Brain pericyte (primary cell): ENCODE measurements around the gene NDUFV2.

Experiments
- DNase-seq: peaks from one replicate; pipeline ENCODE4 v3.0.0-alpha.2; 2012; ENCODE audit warnings: low read depth, low spot score

Gene NDUFV2

DNA sequence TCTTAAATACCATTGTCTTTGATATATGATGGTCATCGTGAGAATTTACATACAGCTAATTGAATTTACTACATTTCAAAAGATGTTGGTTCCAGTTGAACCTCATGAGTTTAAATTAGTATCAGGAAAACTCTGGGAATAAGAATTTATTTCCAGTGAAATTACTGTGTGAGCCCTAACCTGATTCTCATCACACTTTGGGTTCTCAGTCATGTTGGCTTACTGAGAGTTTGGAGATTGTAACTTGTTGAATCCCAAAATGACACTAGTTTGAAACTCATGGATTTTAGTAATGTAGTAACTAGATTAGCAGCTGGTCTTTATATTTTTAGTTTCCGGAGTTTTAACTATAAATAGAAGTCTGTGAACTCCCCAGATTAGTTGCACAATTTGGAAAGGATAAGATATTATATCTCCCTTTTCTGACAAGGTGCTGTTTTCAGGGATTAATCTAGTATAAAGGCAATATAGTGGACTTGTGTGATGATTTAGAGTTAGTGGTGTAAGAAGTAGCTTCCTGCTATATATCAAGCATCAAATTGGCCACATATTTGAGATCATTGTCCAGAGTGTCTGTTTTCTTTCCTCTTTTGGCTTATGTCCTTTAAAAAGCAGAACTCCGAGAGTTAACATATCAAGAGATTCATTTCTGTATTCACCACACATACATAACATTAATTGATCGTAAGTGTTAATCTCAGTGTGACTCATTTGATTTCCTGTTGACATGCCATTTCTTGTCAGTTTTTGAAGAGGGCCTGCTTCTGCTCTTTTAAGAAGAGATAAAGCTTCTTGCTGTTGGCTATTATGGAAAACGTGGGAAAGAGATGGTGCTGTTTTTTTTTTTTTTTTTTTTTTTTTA, 15.7 kb downstream of the NDUFV2 start:
- no peak for DNase-seq

DNA sequence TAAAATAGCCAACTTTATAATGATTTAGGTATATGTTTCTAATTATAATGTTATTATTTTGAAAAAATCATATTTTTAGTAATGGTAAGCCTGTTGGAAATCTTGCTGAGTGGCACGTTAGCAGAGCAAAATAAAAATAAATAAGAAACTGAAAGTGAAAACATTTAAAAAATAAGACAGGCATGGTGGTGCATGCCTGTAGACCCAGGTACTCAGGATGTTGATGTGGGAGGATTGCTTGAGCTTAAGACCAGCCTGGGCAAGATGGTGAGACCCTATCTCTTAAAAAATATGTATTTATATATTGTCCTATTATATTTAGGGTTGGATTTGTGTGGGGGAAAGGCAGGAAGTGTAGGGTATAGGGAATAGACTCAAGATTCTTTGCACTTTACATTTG, 18.3 kb downstream of the NDUFV2 start:
- DNase-seq: no peak

DNA sequence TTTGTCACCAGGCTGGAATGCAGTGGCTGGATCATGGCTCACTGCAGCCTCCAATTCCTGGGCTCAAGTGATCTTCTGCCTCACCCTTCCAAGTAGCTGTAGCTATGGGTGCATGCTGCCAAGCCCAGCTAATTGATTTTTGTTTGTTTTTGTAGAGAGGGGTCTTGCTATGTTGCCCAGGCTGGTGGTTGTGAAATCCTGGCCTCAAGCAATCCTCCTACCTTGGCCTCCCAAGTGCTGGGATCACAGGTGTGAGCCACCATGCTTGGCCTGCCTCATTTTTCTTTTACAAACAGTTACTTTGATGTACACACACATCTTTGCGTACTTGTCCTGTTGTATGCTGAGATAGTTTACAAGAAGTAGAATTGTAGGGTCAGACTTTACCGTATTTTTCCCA, 21.0 kb downstream of the NDUFV2 start:
- DNase-seq: no peak

DNA sequence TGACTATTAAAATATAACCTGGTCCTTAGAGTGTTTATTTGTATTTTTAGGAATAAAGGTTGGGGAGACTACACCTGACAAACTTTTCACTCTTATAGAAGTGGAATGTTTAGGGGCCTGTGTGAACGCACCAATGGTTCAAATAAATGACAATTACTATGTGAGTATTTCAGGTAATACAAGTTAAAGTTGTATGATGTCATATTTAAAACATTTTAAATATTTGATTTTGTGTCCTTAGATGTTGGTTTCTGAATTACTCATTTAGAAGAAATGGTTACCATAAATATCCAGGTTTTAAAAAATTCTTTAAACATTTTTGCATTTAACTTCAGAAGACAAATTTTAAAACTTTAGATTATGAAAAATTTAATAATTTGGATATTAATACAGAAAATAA, 22.3 kb downstream of the NDUFV2 start:
- DNase-seq: no peak

DNA sequence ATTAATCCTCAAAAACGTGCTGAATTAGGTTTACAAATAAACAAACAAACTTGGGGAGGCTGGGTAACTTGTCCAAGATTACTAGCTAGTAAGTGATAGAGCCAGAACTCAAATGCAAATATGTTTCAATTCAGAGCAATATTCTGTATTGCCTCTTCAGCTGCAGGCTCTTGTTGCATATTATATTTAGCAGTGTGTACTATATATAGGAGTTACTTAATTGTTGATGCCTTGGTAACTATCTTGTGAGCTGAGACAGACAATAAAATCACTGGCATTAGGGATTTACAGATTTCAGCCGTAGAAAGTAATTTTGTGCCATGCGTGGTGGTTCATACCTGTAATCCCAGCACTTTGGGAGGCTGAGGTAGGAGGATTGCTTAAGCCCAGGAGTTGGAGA, 23.8 kb downstream of the NDUFV2 start:
- DNase-seq: no peak

DNA sequence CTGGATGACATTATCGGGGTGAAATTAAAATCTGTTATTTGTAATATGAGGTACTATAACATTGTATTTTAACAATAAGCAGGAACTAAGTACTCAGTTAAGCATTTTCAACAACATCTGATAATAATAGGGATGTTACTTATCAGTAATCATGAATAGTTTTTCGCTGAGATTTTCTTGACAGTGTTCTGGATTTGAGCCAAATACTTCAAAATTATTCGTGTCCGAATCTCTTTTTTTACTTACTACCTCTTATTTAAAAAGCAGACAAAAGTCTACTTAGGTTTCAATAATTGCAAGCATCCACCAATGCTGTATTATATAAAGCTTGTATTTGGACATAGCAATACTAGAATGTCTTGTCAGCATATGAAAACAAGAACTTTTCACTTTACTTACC, 27.7 kb downstream of the NDUFV2 start:
- DNase-seq: no peak

DNA sequence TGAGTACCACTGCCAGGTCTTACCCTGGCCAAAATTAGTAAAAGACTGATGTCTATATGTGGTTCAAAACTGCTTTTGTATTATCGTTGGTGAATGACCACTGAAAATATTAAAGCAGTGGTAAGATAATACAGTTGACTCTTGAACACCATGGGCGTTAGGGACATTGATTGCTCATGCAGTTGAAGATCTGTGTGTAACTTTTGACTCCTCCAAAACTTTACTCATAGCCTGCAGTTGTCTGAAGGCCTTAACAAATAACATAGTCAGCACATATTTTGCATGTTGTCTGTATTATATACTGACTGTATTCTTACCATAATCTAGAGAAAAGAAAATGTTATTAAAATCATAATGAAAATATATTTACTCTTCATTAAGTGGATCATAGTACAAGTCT, 28.3 kb downstream of the NDUFV2 start:
- no peak for DNase-seq

DNA sequence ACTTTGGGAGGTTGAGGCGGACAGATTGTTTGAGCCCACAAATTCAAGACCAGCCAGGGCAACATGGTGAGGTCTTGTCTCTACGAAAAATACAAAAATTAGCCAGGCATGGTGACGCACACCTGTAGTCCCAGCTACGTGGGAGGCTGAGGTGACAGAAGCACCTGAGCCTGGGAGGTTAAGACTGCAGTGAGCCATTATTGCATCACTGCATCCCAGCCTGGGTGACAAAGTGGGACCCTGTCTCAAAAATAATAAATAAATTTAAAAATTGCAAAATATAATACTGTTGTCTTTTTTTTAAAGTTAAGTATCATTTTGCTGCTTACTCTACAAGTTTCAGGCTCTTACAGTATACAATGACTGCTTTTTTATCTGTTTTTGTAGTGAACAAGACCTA, 30.1 kb downstream of the NDUFV2 start:
- no peak for DNase-seq

DNA sequence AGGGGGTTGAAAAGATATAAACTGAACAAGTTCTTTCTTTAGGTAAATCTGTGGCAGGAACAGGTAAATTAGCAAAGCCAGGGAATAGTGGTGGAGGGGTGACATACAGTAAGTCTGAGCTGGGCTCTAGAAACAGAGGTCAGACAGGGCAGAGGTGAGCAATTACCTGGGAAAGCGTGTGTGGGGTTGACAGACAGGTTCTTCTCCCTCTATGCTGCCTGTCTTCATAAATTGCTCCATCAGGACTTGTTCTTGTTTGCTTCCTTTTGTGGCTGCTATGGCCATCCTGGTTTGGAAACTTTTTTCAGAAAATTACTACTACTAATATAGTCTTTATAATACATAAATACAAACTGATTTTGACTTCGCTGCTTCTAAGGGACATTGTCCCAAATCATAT, 30.7 kb downstream of the NDUFV2 start:
- no peak for DNase-seq

DNA sequence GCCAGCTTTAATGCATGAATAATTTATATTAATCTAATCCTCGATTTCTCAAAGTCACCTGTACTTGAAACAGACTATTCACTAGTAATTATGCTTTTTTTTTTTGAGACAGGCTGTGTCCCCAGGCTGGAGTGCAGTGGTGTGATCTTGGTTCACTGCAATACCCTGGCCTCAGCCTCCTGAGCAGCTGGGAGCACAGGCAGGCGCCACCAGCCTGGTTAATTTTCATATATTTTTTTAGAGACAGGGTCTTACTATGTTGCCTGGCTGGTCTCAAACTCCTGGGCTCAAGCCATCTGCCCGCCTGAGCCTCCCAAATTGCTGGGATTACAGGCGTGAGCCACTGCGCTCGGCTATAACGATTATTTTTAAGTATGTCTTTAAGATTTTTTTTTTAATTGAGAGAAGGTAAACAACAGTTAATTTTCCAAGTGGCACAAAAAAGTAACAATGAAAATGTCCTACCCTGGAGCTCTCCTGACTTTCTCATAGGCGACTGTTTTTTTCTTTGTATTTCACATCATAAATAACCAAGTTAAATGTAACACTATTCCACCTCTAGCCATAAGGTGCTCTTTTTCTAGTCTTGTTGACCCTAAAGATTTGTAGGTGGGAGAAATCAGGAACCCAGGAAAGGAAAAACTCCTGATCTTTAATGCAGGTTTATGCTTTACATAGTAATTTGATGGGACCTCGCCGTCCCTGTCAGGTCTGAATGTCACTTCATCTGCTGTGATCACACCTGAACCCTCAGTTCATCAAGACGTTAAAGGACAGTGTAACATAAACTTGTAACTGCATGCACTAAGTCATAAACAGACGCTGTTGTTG, 32.8 kb downstream of the NDUFV2 start:
- no peak for DNase-seq

DNA sequence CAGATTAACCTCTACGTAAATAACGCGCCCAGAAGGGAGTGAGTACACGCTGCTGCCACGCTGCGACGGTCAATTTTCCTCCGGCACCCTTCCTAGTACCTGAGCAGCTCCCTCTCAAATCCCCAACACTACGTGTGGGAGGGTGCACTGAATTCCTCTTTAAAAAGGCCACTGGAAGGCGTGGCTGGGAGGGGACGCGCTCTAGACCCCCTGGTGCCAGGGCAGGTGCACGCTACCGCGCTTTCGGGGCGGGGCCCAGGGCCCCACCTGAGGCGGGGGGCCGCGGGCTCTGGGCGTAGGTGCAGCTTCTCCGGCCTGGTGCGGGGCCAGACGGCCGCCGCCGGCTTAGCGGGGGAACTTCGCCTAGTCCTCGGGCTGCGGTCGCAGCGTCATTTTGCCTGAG, 33.4 kb downstream of the NDUFV2 start:
- no peak for DNase-seq

DNA sequence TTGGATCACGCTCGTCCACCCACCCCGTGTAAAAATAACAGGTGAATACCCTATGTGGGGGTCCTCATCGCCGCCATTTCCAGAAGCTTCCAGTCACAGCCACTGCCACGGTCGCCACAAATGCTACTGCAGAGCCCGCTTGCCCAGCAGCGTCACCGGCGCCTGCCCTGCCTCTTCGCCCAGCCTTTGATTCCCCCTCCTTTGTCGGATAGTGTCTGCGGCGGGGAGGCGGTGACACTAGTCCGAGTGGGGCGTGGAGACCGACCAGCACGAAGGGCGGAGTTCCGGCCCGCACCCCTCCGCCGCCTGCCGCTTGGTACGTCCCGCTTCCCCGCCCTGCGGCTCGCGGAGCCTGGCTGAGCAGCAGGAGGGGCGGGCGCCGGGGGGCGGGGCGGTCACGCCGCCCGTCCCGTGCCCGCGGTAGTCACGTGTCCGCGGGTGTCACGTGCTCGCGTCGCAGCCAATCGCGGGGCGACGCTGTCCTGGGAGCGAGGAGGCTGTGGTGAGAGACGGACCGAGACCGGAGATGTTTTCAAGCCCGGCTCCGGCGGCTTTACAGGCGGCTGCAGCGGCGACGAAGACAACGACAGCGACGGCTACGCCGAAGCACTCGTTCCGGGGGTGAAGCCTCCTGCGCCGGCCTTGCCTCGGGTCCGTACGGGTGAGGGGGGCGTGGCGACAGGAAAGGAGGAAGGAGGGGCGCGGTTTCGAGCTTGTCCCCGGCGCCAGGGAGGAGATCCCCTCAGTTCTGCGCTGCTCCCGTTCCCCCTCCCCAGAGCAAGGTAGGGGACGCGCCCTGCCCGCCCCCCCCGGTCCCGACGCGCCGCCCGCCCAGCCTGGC, 34.0 kb downstream of the NDUFV2 start, which contains the start of gene ANKRD12:
ANKRD12 (plus strand) TSS at position 467 of the 841 bp plus-strand sequence. CDS start 45,652 bp downstream, outside the sequence.
- peak; percentile 92 for DNase-seq

DNA sequence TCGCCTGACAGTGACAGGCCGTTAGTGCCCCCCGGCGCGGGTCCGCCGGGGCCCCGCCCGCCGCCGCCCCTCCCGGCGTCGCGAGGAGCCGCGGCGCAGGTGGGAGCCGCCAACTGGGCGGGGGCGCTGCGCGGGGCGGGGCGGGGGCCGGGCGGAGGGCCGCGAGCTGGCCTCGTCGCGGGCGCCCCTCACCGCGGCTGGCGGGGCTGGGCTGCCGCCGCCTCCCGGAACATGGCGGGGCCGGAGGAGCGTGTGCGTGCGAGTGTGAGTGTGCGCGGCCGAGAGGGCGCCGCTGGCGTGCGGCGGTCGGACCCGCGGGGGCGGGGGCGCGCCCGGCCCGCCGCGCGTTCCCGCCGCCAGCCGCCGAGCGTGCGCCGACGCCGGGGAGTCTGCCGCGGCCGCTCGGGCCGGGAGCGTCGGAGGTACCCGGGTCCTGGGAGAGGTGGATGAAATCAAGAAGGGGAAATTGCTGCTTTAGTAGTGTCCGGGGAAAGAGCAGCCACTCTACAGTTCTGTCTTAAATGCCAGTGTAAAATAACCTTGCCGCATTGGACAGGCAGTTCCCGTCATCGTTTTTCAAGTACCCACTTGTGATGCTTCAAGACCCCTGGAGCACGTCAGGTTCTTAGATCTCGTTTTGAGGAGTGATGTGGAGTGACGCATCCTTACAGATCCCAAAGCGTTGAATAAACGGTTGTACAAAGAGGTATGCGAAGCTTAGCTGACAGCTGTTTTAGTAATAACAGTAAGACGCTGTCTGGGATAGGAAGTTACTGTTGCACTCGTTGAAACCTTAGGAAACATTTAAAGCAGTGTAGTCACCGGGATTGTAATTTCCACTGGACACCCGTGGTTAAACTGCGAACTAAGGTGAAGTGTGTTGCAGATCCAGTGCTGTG, 34.9 kb downstream of the NDUFV2 start:
- DNase-seq: peak; percentile 25

DNA sequence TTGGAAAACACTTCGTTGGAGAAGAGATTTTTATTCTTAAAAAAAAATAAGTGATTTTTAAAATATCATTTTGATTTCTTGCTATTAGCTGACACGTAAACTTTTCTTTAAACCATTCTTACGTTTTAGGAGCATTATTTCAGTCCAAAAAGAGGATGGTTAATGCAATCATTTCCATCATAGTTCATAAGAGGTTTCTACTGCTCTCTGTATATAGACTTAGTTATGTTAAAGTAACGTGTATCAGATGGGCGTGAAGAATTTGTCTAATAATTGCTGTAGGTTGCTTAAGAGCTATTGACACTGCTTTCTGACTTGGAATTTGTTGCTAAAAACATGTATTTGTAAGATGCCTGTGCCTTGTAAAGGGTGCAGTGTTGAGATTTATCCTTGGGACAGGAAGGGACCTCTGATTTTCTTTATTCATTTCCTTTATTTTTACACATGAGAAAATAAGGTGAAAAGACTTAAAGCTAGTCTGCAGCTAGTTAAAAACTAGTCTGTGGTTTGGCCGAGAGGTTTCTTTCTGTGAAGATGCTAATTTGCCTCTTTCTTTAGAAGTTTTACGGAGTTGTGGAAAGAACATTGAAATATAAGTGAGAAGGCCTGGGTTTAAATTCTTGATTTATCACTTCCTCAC, 37.0 kb downstream of the NDUFV2 start:
- no peak for DNase-seq

DNA sequence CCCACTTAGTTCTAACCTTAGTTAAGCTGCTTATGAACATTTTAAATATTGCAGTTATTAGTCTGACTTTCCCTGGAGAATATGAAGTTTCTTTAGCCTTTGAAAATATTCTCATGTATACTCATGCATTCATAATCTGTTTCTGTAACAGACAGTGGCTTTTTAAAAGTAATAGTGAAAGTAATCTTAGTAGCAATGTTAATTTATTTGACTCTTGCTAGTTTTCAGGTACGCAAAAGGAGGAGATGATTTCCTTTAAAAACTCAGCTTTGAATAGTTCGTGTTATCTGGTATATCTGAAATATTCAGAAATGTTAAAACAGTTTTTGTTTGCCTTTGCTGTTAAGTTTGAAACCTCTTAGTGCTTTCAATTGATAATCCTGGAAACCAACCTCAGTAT, 37.9 kb downstream of the NDUFV2 start:
- DNase-seq: no peak

DNA sequence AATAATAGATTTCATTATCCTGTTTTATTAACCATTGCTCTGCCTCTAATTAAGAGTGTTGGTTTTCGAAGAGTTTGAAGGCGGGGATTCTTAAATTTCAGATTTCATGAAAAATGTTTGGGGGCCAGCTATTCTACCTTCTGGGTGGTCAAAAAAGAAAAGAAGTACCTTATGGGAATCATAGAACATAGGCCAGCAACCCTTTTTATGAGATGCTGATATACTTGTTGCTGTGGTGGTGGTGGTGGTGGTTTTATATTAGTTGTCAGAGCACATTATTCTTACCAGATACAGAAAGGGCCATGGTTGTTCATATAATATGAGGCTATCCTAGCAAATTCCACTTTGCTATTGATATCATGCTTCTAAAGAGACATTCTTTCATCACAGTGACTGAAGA, 38.5 kb downstream of the NDUFV2 start:
- DNase-seq: no peak

DNA sequence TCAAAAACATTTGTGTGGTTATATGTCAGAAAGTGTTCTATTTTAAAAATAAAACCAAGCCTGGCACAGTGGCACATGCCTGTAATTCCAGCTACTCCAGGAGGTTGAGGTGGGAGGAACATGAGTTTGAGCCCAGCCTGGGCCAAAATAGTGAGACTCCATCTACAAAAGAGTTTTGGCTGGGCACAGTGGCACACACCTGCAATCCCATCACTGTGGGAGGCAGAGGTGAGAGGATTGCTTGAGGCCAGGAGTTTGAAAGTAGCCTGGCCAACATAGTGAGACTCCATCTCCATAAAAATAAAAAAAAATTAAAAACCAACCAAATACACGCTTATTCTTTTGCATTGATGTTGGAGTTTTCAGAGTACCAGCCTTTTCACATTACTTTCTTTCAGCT, 43.7 kb downstream of the NDUFV2 start:
- no peak for DNase-seq

DNA sequence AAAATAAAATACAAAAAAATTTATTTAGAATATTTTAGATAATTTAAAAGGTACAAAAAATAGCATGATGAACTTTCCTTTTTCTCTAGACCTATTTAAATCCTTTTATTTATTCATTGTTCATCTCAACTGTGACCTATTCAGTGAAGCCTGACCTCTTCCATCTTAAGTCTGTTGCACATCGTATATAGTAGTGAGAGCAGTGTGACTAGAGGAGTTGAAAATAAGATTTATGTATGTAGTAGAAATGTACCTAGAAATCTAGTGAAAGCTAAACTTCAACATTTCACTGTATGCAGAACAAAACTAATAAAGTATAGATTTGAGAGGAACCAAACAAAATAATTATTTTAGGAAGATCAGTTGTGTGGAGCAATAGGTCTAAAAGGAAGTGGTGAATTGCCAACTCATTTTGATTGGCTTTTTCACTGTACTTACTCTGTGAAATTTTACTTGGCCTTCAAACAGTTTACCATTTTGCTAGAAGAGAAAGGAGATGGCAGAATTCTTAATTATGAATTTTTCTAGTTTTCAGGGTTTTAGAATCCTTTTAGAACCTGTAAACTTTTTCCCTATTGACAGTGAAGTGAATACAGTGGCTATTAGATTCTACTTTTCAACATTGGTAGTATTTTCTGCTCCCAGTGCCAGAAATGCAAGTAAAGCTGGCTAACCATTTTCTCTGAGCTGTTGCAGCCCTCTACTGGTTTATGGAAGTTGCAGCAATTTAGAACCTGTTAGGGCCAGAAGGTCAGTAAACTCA, 45.1 kb downstream of the NDUFV2 start:
- DNase-seq: peak; percentile 15

DNA sequence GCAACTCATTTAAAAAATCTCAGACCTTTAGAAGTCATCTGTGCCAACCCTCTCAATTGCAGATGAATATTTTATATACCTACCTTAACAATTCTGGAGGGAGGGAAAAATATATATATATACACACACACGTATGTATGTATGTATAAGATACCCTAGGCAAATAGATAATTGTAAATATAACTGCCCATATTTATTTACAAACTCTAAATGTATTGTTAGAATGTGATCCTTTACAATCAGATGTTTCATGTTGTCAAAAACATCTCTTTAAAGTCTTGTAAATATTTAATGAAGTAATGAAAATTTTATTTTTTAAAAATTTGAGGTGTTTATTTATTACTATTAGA, 45.7 kb downstream of the NDUFV2 start:
- DNase-seq: no peak

DNA sequence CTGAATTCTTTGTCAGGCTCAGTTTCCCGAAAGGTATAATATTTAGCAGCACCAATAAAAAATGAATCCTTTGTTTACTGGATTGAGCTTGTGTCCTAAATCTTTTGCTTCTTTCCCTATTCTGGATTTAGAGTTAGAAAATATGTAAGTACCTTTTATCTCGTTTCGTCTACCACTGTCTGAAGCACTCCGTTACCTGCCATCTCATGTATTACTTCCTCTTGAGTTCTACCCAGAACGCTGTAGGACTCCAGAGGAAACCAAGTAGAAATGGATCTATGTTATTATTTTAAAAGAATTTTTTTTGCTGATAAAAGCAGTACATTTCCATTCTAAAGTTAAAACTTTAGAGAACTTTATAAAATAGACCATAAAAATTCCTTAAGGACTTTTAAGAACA, 47.6 kb downstream of the NDUFV2 start:
- DNase-seq: no peak
